ENCODE results near the gene TLE4.

Gene TLE4

GRCh38 chr9:79664375-79664831 lies 92.6 kb downstream of the TLE4 start:
- no peak for DNase-seq (ENCODE audit: low spot score)

- no peak for DNase-seq (ENCODE audit: low spot score)
These were observed 93.6 kb downstream of the TLE4 start for GRCh38 chr9:79665369-79665768.

- DNase-seq (ENCODE audit: low spot score), result no peak
These were observed 94.2 kb downstream of the TLE4 start for GRCh38 chr9:79665931-79666330.

- no peak for DNase-seq (ENCODE audit: low spot score)
These were observed 95.4 kb downstream of the TLE4 start for GRCh38 chr9:79667120-79667519.

- DNase-seq (ENCODE audit: low spot score), result no peak
These were observed 96.2 kb downstream of the TLE4 start for GRCh38 chr9:79667817-79668436.

GRCh38 chr9:79668956-79669355 lies 97.2 kb downstream of the TLE4 start:
- no peak for DNase-seq (ENCODE audit: low spot score)

- no peak for DNase-seq (ENCODE audit: low spot score)
These were observed 98.7 kb downstream of the TLE4 start for GRCh38 chr9:79670269-79670961.

GRCh38 chr9:79671558-79671957 lies 99.8 kb downstream of the TLE4 start:
- DNase-seq (ENCODE audit: low spot score), result no peak

GRCh38 chr9:79672236-79672635 lies 100.5 kb downstream of the TLE4 start:
- no peak for DNase-seq (ENCODE audit: low spot score)

- no peak for DNase-seq (ENCODE audit: low spot score)
These were observed 101.1 kb downstream of the TLE4 start for GRCh38 chr9:79672891-79673290.

- DNase-seq (ENCODE audit: low spot score), result no peak
These were observed 101.8 kb downstream of the TLE4 start for GRCh38 chr9:79673614-79674013.

- no peak for DNase-seq (ENCODE audit: low spot score)
These were observed 102.5 kb downstream of the TLE4 start for GRCh38 chr9:79674052-79674777.

GRCh38 chr9:79681576-79681975 lies 109.8 kb downstream of the TLE4 start:
- DNase-seq (ENCODE audit: low spot score), result no peak

GRCh38 chr9:79682076-79682736 lies 110.4 kb downstream of the TLE4 start:
- DNase-seq (ENCODE audit: low spot score), result no peak

- DNase-seq (ENCODE audit: low spot score), result no peak
These were observed 112.3 kb downstream of the TLE4 start for GRCh38 chr9:79684059-79684458.

GRCh38 chr9:79684711-79685575 lies 113.2 kb downstream of the TLE4 start:
- DNase-seq (ENCODE audit: low spot score), result no peak

GRCh38 chr9:79685577-79685976 lies 113.8 kb downstream of the TLE4 start:
- DNase-seq (ENCODE audit: low spot score), result no peak

GRCh38 chr9:79686381-79687130 lies 114.8 kb downstream of the TLE4 start:
- no peak for DNase-seq (ENCODE audit: low spot score)

GRCh38 chr9:79687131-79687447 lies 115.3 kb downstream of the TLE4 start:
- no peak for DNase-seq (ENCODE audit: low spot score)

- no peak for DNase-seq (ENCODE audit: low spot score)
These were observed 116.6 kb downstream of the TLE4 start for GRCh38 chr9:79688363-79688762.

GRCh38 chr9:79689576-79689975 lies 117.8 kb downstream of the TLE4 start:
- no peak for DNase-seq (ENCODE audit: low spot score)
